Bone marrow (tissue), 2 donors: Measurements from ENCODE around the gene APBA2.

Source experiments
- DNase-seq, 2 donors: peaks; one replicate each; lab custom pipeline; 2025; lab: John Stamatoyannopoulos, UW

The APBA2 gene

DNA sequence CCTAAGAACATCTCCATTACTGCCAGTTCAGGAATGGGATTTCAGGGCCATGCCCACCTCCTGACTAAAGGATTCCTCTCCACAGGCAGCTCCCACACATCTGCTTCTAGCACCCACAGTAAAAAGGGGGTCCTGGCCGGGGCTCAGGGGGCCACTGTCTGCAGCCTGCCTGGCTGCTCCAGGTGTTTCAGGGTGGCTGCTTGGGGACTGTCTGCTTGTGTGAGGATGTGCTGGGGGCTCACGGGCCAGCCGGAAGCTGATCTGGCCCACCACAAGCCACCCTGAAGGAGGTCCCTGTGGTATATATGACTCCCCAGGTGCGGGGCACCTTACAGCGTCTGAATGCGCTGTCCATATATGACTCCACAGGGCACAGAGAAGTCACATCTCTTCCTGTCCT, 248.5 kb downstream of the APBA2 start:
- DNase-seq: no peak

- no peak for DNase-seq
Measured at GRCh38 chr15:29134641-29135308, 249.0 kb downstream of the APBA2 start.

DNA sequence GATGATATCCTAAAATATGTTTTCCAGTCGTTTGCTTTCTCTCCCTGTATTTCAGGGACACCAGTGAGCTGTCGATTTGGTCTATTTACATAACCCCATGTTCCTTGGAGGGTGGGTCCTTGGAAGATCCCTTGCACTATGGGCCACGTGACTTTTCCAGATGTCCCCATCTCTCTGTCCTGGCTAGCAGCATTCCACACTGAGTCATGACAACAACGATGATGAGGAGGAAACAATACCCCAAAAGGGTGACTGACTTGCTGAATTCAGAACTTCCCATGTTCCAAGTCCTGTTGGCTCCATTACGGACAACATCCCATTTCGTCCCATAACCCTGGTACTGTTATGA, 249.5 kb downstream of the APBA2 start:
- no peak for DNase-seq

GRCh38 chr15:29135702-29136646, 250.2 kb downstream of the APBA2 start:
- no peak for DNase-seq

DNA sequence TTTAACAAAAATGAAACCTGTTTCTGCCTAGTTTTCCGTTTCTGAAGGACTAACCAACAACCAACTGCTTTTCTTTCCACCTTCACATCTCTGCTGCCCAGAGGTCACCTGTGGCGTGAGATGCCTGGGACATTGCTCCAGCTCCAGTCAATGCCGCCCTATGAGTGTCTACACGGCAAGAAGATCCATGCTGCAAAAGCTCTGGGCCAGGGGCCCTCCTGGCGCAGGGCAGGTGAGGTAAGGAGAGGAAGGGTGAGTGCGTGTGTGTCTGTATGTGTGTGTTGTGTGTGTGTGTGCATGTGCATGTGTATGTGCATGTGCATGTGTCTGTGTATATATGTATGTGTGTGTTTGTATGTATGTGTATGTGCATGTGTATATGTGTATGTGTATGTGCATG, 252.5 kb downstream of the APBA2 start:
- DNase-seq: no peak

DNA sequence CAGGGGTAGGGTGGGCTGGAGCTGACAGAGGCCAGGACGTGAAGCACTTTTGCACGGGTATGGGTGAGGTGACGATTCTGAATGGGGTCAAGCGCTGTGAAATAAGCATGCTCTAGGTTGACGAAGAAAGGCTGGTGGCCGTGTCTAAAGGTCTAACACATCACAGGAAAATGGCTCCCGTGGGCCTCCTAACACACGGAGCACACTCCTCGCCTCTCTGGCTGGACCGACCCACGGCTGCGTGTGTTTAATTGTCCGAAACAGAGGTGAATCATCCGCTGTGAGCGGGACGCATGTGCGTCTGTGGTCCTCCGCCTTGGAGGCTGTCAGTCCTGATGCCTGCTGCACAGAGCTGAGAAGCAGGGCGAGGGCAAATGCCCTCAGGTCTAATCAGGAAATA, 253.3 kb downstream of the APBA2 start:
- DNase-seq: no peak

DNA sequence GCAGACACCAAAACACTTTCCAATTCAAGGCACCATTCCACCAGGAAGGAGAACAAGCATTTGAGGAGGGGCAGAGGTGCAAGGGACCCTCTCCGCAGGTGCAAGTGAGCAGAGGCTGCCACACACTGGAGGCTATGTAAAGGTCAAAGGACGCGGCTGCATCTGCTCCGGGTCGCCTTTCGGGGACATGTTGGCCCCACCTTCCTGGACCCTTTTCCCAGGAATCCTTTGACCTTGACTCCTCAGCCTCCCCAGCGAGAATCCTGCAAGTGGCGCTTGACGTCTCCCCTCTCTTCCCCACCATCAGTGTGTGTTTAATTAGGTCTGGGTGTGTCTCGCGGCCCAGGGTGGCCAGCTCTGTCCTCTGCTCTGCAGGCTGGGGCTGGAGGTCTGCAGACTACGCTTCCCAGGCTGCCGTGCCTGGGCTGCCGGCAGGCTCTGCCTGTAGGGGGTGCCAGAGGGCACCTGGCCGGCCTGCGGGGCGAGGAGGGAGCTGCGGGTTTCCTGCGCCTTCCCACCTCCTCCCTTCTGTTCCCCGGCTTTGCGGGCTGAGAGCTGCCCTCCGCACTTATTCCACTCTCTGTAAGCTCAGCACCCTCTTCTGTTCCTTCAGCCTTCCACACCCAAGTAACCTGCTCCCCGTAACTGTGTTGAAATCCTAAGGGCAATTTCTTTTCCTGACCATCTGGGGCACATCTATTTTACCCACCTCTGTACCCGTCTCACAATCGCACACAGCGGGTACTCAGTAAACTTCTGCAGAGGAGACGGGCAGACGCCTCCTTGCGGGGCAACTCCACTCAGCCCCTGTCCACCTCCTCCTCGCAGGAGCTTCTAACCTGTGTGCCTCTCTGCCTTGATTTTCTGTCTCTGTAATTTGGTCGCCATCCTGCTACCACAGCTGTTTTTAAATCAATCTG, 254.0 kb downstream of the APBA2 start:
- no peak for DNase-seq

DNA sequence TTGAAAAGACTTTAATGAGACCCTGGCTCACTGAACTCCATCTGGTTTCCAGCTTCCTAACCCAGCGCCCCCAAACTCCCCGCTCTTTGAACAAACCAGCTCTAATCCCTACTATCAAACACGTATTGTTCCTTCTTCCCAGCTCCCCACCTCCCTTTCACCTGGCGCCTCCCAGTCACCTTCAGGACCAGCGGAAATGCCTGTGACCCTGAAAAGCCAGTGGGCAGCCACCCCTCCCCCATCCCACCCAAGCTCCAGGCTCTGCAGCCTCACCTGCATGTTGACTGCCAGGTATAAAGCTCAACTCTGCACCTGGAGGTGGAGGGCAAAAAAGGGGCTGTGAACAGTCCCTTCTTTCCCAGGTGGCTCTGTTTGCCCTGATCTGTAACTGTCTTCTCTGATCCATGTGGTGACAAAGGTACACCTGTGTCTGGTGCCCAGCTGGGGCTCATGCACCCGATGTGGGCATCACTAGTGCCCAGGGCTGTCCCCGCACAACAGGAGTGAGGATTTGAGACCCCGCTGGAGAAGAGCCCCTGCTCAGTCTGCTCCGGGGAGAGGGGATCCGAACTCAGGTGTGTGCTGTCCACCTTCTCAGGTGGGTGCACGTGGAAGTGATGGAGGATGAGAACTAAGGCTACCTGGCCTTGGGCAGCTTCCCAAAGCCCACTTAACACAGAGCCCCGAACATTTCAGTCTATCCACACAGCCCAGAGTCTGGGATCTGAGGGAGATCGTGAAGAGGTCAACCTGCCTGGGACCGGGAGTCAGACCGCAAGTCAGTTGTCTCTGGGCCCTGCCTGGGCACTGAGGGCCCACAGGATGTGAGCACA, 254.9 kb downstream of the APBA2 start:
- DNase-seq: no peak

DNA sequence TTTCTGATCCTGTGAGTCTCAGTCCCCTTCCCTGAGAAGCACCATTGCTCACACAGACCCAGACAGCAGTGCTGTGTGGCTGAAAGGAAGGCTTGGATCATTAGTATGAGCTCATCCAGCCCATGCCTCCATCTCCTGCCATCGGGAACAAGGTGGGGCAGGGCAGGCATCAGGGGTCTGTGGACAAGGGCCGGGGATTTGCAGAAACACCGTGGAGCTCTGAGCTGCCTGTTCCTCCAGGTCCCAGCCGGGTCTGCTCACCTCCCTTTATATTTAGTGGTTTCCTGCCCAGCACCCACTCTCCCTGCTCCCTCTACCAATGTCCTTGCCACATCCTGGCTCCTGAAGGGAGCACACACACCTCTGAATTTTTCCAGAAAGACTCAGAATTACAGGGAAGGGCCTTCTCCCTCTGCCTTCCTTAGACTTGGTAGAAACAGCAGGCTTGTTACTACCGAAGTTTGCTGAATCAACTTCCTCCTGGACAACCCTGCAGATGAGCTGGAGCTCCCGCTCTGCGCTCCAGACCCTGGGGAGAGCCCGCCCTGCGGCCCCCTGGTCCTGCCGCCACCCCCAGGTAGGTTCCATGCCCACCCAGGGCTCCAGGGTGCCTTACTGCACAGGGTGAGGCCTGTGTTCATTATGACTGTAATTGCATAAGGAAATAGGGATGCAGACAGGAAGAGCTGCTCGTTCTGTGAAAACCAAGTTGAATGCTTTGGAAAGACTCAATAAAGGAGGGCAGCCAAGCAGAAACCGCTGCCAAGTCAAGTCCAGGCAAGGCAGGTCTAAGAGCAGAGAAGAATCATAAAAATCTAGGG, 255.7 kb downstream of the APBA2 start:
- DNase-seq: no peak

GRCh38 chr15:29142129-29142747, 256.5 kb downstream of the APBA2 start:
- no peak for DNase-seq

- no peak for DNase-seq
Measured at GRCh38 chr15:29143293-29143692, 257.5 kb downstream of the APBA2 start.

DNA sequence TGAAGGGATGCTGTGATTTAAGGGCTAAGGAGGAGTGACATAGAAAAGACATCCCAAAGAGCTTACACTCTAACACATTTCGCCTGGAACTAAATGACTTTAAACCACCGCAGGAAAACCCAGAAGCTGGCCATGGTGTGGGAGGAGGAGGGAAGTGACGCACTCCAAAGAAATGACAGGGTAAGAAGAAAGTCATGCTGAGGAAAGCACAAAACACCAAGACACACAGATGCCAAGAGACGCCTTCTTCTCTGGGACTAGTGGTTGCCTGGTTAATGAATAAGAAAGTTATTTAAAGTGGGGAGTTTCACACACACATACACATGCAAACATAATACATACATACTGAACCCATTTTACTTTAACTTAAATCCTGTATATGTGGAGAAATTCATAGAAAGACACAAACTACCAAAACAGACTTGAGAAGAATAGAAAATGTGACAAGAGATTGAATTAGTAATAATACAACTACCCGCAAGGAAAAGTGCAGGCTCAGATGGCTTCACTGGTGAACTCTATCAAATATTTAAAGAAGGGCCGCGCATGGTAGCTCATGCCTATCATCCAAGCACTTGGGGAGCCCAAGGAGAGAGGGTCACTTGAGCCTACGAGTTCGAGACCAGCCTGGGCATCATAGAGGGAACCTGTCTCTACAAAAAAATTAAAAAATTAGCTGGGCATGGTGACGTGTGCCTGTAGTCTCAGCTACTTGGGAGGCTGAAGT, 258.3 kb downstream of the APBA2 start:
- DNase-seq: no peak

DNA sequence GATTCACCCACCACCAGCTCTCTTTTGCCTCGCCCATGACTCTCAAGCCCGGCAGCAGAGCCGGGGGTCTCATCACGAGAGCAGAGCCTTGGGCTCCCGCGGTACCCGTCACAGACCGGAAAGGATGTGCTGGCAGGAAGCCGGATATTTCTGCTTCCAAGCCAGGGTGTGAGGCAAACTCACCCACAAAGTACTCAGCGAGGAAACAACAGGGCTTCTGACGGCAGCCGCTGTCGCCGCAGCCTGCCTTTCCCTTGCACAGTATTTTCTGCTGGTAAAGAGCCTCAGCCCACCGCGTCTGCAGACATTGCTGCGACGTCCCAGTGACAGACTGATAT, 263.9 kb downstream of the APBA2 start:
- no peak for DNase-seq

- no peak for DNase-seq
Measured at GRCh38 chr15:29150515-29151483, 265.0 kb downstream of the APBA2 start.

- no peak for DNase-seq
Measured at GRCh38 chr15:29151484-29151857, 265.7 kb downstream of the APBA2 start.

DNA sequence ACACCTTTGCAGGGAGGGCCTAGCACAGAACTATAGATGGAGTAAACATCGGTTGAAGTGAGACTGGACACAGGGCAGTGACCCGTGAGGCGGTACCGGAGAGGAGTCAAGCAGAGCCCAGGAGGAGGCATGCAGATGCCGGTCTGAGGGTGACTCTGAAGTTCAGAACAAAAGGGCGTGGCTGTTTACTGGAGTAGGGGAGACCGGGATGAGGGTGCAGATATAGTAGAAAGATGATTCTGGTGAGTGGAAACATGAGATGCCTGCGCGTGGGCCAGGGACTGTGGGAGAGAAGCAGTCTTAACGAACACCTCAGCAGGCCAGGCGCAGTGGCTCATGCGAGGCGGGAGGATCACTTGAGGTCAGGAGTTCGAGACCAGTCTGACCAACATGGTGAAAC, 270.7 kb downstream of the APBA2 start:
- DNase-seq: no peak

DNA sequence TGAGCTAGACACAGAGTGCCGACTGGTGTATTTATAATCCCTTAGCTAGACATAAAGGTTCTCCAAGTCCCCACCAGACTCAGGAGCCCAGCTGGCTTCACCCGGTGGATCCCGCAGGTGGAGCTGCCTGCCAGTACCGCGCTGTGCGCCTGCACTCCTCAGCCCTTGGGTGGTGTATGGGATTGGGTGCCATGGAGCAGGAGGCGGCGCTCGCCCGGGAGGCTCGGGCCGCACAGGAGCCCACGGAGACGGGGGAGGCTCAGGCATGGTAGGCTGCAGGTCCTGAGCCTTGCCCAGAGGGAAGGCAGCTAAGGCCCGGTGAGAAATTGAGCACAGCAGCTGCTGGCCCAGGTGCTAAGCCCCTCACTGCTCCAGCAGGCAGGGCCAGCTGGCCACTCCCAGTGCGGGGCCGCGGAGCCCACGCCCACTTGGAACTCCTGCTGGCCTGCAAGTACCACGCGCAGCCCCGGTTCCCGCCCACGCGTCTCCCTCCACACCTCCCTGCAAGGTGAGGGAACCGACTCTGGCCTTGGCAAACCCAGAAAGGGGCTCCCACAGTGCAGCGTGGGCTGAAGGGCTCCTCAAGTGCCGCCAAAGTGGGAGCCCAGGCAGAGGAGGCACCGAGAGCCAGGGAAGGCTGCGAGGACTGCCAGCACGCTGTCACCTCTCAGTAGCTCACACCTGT, 274.1 kb downstream of the APBA2 start:
- DNase-seq: no peak

GRCh38 chr15:29162411-29162810, 276.6 kb downstream of the APBA2 start:
- DNase-seq: no peak
